Heart left ventricle (tissue), 13 donors: ENCODE results near the gene IL1B.

ENCODE experiments used
- CTCF ChIP-seq, 12 donors: fragments of 200-600 bp; sonication (generic) in 4 of 12; IDR thresholded peaks; one replicate each; pipeline versions ENCODE4 v1.5.0 to v1.8.0; 2018 to 2022; ENCODE audit warnings: antibody characterized with exemption in 12 of 12, mild to moderate bottlenecking in 5 of 12
- POLR2A ChIP-seq, 2 donors: fragments of 450-650 bp; IDR thresholded peaks; one replicate each; pipeline ENCODE4 v1.6.1; 2017; ENCODE audit warnings: antibody characterized with exemption in 2 of 2, mild to moderate bottlenecking in 2 of 2, moderate library complexity in 2 of 2
- donor health status: ischemic (EF 13 %, LVEDD 7.1; RV severe dilation, severe dysfunction).
- donor health status: DM: no; HTN: yes; CAD: no.
- donor health status: DM: no; HTN: no; CAD: no.
- donor health status: ischemic (EF 25% LVEDD 6.9; RV normal size, moderate dysfunction).
- donor health status: ischemic (EF 25% LVEDD 5.7; RV mildly dilated, moderate dysfunction).
- donor health status: ischemic (EF 35%, LVEDD 5.7; RV mildly dilated, moderate dysfunction).
- donor health status: nonischemic (EF 11% LVEDD 7.7; RV severe dilation, severe dysfunction).
- donor health status: DM: yes; HTN: yes; CAD: no.
- donor health status: PGD.
- donor health status: ischemic (EF 29% LVEDD 5.4; RV normal size, mild dysfunction).
- donor health status: nonischemic (EF 23%, LVEDD 6.1; RV moderate dilation, normal function).

GRCh38 chr2:112803691-112804521 is 32.7 kb downstream of the IL1B start:
- TF ChIP-seq CTCF (IDR thresholded peaks at IDR 0.05) (no peak), POLR2A (IDR thresholded peaks at IDR 0.05) (no peak)
